Measurements from ENCODE around the gene NISCH. TPM values are rescaled to one million over a fixed set of nuclear protein-coding genes. Genes with fewer than 3 reads are reported as not detected.

The NISCH gene
- total RNA-seq, 1 experiment from 2014 or later: 85.0 TPM

- TF ChIP-seq SOX15 (CRISPR knock-in tag; IDR thresholded peaks at IDR 0.05): no peak
- no peak for TF ChIP-seq HMGA2 (CRISPR knock-in tag; IDR thresholded peaks at IDR 0.05)
- no peak for TF ChIP-seq ZNF396 (CRISPR knock-in tag; IDR thresholded peaks at IDR 0.05; ENCODE audit: borderline replicate concordance)
- no peak for TF ChIP-seq ZNF138 (CRISPR knock-in tag; conservative IDR thresholded peaks at IDR 0.05)
Measured at GRCh38 chr3:52495777-52496602, 40.6 kb downstream of the NISCH start (continued).

- ATAC-seq: no peak
- no peak for TF ChIP-seq EMX1 (CRISPR knock-in tag; IDR thresholded peaks at IDR 0.05)
- TF ChIP-seq ZNF121 (CRISPR knock-in tag; IDR thresholded peaks at IDR 0.05): no peak
- no peak for TF ChIP-seq MXD4 (CRISPR knock-in tag; IDR thresholded peaks at IDR 0.05; ENCODE audit: borderline replicate concordance)
- TF ChIP-seq NR1H2 (CRISPR knock-in tag; IDR thresholded peaks at IDR 0.05): no peak
- no peak for TF ChIP-seq NFYB (CRISPR knock-in tag; conservative IDR thresholded peaks at IDR 0.05; ENCODE audit: low read depth)
- no peak for TF ChIP-seq ZNF138 (CRISPR knock-in tag; conservative IDR thresholded peaks at IDR 0.05)
- TF ChIP-seq ZMAT4 (CRISPR knock-in tag; IDR thresholded peaks at IDR 0.05): no peak
- no peak for TF ChIP-seq ZNF281 (CRISPR knock-in tag; IDR thresholded peaks at IDR 0.05)
- no peak for DNase-seq (ENCODE audit: low spot score)
- Mint-ChIP-seq H3K27me3 (ENCODE audit: low read depth) (no peaks in the 10 kb centered on the region), H3K4me3 (no peak overlapping the region), H3K4me1 (no peaks in the 10 kb centered on the region), H3K27ac (no peak overlapping the region), H3K9me3 (no peaks in the 10 kb centered on the region), H3K36me3 (no peaks in the 10 kb centered on the region)
- ChIA-PET POLR2A (interaction anchor here (1.1 kb wide), 1 partner anchor 24 kb away, joined by 4 read pairs; no protein-coding TSS in a partner anchor), CTCF (interaction anchor here (2.4 kb wide), 1 partner anchor 16 kb away, joined by 12 read pairs; no protein-coding TSS in a partner anchor)
Measured at GRCh38 chr3:52498137-52499054, 43.0 kb downstream of the NISCH start.

- Mint-ChIP-seq H3K36me3 (no peaks in the 10 kb centered on the region), H3K4me1 (peaks cover 2% of the 10 kb centered on the region; the same call in 1 of the 2 replicates), H3K27me3 (ENCODE audit: low read depth) (no peaks in the 10 kb centered on the region), H3K9me3 (no peaks in the 10 kb centered on the region), H3K27ac (no peak overlapping the region), H3K4me3 (no peak overlapping the region)
- ChIA-PET CTCF (interaction anchor here (0.9 kb wide), 1 partner anchor 28 kb away, joined by 3 read pairs; no protein-coding TSS in a partner anchor), POLR2A (no interaction called here)
- ATAC-seq (no peak), DNase-seq (ENCODE audit: low spot score) (no peak)
- TF ChIP-seq ZNF671 (CRISPR knock-in tag; IDR thresholded peaks at IDR 0.05): no peak
- TF ChIP-seq ATF3 (CRISPR knock-in tag; conservative IDR thresholded peaks at IDR 0.05): no peak
- TF ChIP-seq MLX (CRISPR knock-in tag; IDR thresholded peaks at IDR 0.05): no peak
- no peak for TF ChIP-seq E2F5 (CRISPR knock-in tag; IDR thresholded peaks at IDR 0.05)
- no peak for TF ChIP-seq ZNF423 (CRISPR knock-in tag; IDR thresholded peaks at IDR 0.05)
- TF ChIP-seq SP1 (CRISPR knock-in tag; conservative IDR thresholded peaks at IDR 0.05): no peak
- TF ChIP-seq FOXJ3 (CRISPR knock-in tag; IDR thresholded peaks at IDR 0.05; ENCODE audit: borderline replicate concordance): no peak
- TF ChIP-seq ZBTB21 (CRISPR knock-in tag; IDR thresholded peaks at IDR 0.05; ENCODE audit: borderline replicate concordance): no peak
- TF ChIP-seq SOX15 (CRISPR knock-in tag; IDR thresholded peaks at IDR 0.05): no peak
- TF ChIP-seq ZSCAN18 (CRISPR knock-in tag; IDR thresholded peaks at IDR 0.05): no peak
- no peak for TF ChIP-seq E2F1 (CRISPR knock-in tag; IDR thresholded peaks at IDR 0.05)
Measured at GRCh38 chr3:52501046-52501445, 45.6 kb downstream of the NISCH start.
